IMR-90 (cell line): Measurements from ENCODE around the gene TRIAP1.

ENCODE experiments used
- CHD1 ChIP-seq: IDR thresholded peaks from 2 replicates; pipeline ENCODE4 v1.6.1; 2012; ENCODE audit warnings: low read depth, low read length, improper control_type of control experiment
- POLR2A ChIP-seq: IDR thresholded peaks from 2 replicates; pipeline ENCODE4 v1.6.1; 2012; ENCODE audit warnings: mild to moderate bottlenecking, low read depth, low read length
- RFX5 ChIP-seq: IDR thresholded peaks from 2 replicates; pipeline ENCODE4 v1.8.0; 2012; ENCODE audit warnings: low read depth, mild to moderate bottlenecking, low read length, moderate library complexity
- TF ChIP-seq, protein P1 (sequence below): conservative IDR thresholded peaks from 2 replicates; pipeline ENCODE4 v1.5.1; 2012; ENCODE audit warnings: mild to moderate bottlenecking, low read depth, low read length, improper control_type of control experiment

DNA sequence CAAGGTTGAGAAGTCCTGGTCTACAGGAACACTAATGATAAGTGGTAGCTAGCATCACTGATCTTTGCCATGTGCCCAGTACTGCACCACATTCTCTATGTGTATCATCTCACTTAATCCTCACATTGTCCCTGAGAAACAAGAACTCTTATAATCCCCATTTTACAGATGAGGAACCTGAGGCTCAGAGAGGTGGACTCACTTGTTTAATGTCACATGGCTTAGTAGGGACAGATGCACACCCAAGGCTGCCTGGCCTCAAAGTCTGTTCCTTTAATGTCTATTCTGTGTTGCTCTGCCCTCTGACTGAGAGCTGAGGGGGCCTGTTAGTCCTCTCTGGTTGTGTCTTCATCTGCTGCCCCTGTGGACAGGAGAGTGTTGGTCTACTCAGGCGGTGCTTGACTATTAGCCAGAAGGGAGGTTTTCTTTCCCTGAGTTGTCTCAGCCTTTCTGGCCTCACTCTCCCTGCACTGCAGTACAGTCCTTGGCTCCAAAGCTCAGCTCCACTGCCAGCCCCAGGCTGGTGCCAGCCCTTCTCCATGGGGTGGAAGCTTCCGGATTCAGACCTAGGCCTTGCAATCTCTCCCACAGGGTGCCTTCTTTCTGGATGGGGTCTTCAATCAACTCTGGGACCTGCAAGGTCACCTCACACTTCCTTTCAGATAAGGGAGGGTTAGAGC, 44.8 kb upstream of the TRIAP1 start:
- TF ChIP-seq POLR2A (no peak), CHD1 (no peak), RFX5 (no peak)
- TF ChIP-seq, protein P1, sequence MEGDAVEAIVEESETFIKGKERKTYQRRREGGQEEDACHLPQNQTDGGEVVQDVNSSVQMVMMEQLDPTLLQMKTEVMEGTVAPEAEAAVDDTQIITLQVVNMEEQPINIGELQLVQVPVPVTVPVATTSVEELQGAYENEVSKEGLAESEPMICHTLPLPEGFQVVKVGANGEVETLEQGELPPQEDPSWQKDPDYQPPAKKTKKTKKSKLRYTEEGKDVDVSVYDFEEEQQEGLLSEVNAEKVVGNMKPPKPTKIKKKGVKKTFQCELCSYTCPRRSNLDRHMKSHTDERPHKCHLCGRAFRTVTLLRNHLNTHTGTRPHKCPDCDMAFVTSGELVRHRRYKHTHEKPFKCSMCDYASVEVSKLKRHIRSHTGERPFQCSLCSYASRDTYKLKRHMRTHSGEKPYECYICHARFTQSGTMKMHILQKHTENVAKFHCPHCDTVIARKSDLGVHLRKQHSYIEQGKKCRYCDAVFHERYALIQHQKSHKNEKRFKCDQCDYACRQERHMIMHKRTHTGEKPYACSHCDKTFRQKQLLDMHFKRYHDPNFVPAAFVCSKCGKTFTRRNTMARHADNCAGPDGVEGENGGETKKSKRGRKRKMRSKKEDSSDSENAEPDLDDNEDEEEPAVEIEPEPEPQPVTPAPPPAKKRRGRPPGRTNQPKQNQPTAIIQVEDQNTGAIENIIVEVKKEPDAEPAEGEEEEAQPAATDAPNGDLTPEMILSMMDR = no peak
